GM12878 (cell line): ENCODE data around the gene SLC9A8. TPM values are rescaled to one million over a fixed set of nuclear protein-coding genes. Genes with fewer than 3 reads are reported as not detected.

Experiments used
- BACH1 ChIP-seq: fragments of 450-650 bp; IDR thresholded peaks from 2 replicates; pipeline ENCODE4 v1.6.1; 2017; ENCODE audit warnings: mild to moderate bottlenecking, borderline replicate concordance
- BMI1 ChIP-seq: fragments of 450-650 bp; IDR thresholded peaks from 2 replicates; pipeline ENCODE4 v1.6.1; 2016; ENCODE audit warnings: mild to moderate bottlenecking, moderate library complexity, borderline replicate concordance
- EGR1 ChIP-seq, 2 experiments: IDR thresholded peaks; 1 replicate in 1 of 2; 2 replicates in 1 of 2; pipeline ENCODE4 v1.6.1; 2011 to 2012; ENCODE audit warnings: low read depth in 2 of 2, low read length in 2 of 2, borderline replicate concordance in 1 of 2, mild to moderate bottlenecking in 1 of 2, moderate library complexity in 1 of 2
- ESRRA ChIP-seq: IDR thresholded peaks from 2 replicates; pipeline ENCODE4 v1.6.1; 2012; ENCODE audit warnings: mild to moderate bottlenecking, low read length, improper control_type of control experiment
- FOXK2 ChIP-seq: fragments of 450-650 bp; IDR thresholded peaks from 2 replicates; pipeline ENCODE4 v1.6.1; 2017; ENCODE audit warnings: mild to moderate bottlenecking, moderate library complexity
- FOXM1 ChIP-seq: IDR thresholded peaks from 2 replicates; pipeline ENCODE4 v1.6.1; 2012; ENCODE audit warnings: low read depth, mild to moderate bottlenecking, inconsistent platforms, low read length, moderate library complexity
- MEF2A ChIP-seq: IDR thresholded peaks from 2 replicates; pipeline ENCODE4 v1.6.1; 2011; ENCODE audit warnings: low read depth, mild to moderate bottlenecking, low read length, moderate library complexity; ENCODE audit not compliant: insufficient read depth
- MTA2 ChIP-seq: fragments of 450-650 bp; IDR thresholded peaks from 2 replicates; pipeline ENCODE4 v1.6.1; 2016; ENCODE audit warnings: low read depth, mild to moderate bottlenecking, moderate library complexity
- MTA3 ChIP-seq: IDR thresholded peaks from 2 replicates; pipeline ENCODE4 v1.6.1; 2012; ENCODE audit warnings: low read length, inconsistent platforms, borderline replicate concordance
- MYC ChIP-seq: IDR thresholded peaks from 2 replicates; pipeline ENCODE4 v1.6.1; 2011; ENCODE audit warnings: mild to moderate bottlenecking, low read length, moderate library complexity, inconsistent platforms; ENCODE audit not compliant: insufficient read depth, insufficient replicate concordance, insufficient read length, severe bottlenecking
- PAX5 ChIP-seq: IDR thresholded peaks from 2 replicates; pipeline ENCODE4 v1.6.1; 2011; ENCODE audit warnings: low read depth, low read length, borderline replicate concordance
- SREBF2 ChIP-seq: IDR thresholded peaks from 2 replicates; pipeline ENCODE4 v1.6.1; 2012; ENCODE audit warnings: mild to moderate bottlenecking, low read length
- STAT3 ChIP-seq: IDR thresholded peaks from 2 replicates; pipeline ENCODE4 v1.6.1; 2011; ENCODE audit warnings: low read depth, low read length, improper control_type of control experiment
- ZBTB40 ChIP-seq: fragments of 450-650 bp; IDR thresholded peaks from 2 replicates; pipeline ENCODE4 v1.6.1; 2016; ENCODE audit warnings: mild to moderate bottlenecking, moderate library complexity, borderline replicate concordance
- polyA plus RNA-seq, 11 experiments: library from polyadenylated mRNA; depleted of rRNA in 4 of 11; unstranded in 6 of 11; stranded (reverse) in 5 of 11; fragments of >200 nt; fragmentation: Nextera tagmentation in 4 of 11; fragmentation: Illumina TruSeq in 1 of 11; extraction: Ambion mirVana in 4 of 11; extraction: Trizol in 1 of 11; gene quantifications; 1 replicate in 1 of 11; 2 replicates in 10 of 11; pipeline versions ENCODE4 v1.2.1 to v1.2.3, GENCODE V29; 2011 to 2016; ENCODE audit warnings: inconsistent platforms in 2 of 11, missing spikeins in 2 of 11, low read depth in 1 of 11
- total RNA-seq, 4 experiments: library from RNA; depleted of rRNA in 3 of 4; stranded (reverse); fragments of >200 nt in 3 of 4; fragmentation: Illumina TruSeq in 1 of 4; extraction: Trizol in 1 of 4; gene quantifications; 2 replicates each; pipeline versions ENCODE4 v1.2.1 to v1.2.3, GENCODE V29; 2013 to 2021
- TF ChIP-seq, protein P1 (sequence below): fragments of 450-650 bp; IDR thresholded peaks from 2 replicates; pipeline ENCODE4 v1.6.1; 2017; ENCODE audit warnings: antibody characterized with exemption, mild to moderate bottlenecking, moderate library complexity
- TF ChIP-seq, protein P2 (sequence below): fragments of 450-650 bp; IDR thresholded peaks from 2 replicates; pipeline ENCODE4 v1.6.1; 2016; ENCODE audit warnings: mild to moderate bottlenecking
- TF ChIP-seq, protein P3 (sequence below): fragments of 450-650 bp; IDR thresholded peaks from 2 replicates; pipeline ENCODE4 v1.6.1; 2014; ENCODE audit warnings: mild to moderate bottlenecking

The SLC9A8 gene
- total and polyA plus RNA-seq, 10 of the 15 experiments (the other 5 are each of a cell fraction or from before 2014, with no cell fraction given): 0.40 to 15.5 (median 6.5) TPM

- TF ChIP-seq, protein P1, sequence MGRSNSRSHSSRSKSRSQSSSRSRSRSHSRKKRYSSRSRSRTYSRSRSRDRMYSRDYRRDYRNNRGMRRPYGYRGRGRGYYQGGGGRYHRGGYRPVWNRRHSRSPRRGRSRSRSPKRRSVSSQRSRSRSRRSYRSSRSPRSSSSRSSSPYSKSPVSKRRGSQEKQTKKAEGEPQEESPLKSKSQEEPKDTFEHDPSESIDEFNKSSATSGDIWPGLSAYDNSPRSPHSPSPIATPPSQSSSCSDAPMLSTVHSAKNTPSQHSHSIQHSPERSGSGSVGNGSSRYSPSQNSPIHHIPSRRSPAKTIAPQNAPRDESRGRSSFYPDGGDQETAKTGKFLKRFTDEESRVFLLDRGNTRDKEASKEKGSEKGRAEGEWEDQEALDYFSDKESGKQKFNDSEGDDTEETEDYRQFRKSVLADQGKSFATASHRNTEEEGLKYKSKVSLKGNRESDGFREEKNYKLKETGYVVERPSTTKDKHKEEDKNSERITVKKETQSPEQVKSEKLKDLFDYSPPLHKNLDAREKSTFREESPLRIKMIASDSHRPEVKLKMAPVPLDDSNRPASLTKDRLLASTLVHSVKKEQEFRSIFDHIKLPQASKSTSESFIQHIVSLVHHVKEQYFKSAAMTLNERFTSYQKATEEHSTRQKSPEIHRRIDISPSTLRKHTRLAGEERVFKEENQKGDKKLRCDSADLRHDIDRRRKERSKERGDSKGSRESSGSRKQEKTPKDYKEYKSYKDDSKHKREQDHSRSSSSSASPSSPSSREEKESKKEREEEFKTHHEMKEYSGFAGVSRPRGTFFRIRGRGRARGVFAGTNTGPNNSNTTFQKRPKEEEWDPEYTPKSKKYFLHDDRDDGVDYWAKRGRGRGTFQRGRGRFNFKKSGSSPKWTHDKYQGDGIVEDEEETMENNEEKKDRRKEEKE: no peak
- TF ChIP-seq, protein P2, sequence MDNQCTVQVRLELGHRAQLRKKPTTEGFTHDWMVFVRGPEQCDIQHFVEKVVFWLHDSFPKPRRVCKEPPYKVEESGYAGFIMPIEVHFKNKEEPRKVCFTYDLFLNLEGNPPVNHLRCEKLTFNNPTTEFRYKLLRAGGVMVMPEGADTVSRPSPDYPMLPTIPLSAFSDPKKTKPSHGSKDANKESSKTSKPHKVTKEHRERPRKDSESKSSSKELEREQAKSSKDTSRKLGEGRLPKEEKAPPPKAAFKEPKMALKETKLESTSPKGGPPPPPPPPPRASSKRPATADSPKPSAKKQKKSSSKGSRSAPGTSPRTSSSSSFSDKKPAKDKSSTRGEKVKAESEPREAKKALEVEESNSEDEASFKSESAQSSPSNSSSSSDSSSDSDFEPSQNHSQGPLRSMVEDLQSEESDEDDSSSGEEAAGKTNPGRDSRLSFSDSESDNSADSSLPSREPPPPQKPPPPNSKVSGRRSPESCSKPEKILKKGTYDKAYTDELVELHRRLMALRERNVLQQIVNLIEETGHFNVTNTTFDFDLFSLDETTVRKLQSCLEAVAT: peak; percentile 70
- peak; percentile 93 for TF ChIP-seq MTA2
- no peak for TF ChIP-seq MTA3
- no peak for TF ChIP-seq MYC
- TF ChIP-seq, protein P3, sequence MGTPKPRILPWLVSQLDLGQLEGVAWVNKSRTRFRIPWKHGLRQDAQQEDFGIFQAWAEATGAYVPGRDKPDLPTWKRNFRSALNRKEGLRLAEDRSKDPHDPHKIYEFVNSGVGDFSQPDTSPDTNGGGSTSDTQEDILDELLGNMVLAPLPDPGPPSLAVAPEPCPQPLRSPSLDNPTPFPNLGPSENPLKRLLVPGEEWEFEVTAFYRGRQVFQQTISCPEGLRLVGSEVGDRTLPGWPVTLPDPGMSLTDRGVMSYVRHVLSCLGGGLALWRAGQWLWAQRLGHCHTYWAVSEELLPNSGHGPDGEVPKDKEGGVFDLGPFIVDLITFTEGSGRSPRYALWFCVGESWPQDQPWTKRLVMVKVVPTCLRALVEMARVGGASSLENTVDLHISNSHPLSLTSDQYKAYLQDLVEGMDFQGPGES: no peak
- TF ChIP-seq FOXM1: no peak
- TF ChIP-seq SREBF2: no peak
- no peak; the same call in 1 of the 2 replicates for TF ChIP-seq BMI1
- peak; percentile 29; the same call in 1 of the 2 replicates for TF ChIP-seq PAX5
- no peak for TF ChIP-seq ESRRA
- TF ChIP-seq EGR1 (IDR thresholded peaks at IDR 0.05; ENCODE audit: borderline replicate concordance in 1 of 2, low read depth in 2 of 2, low read length in 2 of 2): peak in 1 of 2 experiments; percentile 31; a peak in 1 of 3 replicates
- TF ChIP-seq ZBTB40: no peak; the same call in 1 of the 2 replicates
- TF ChIP-seq FOXK2: no peak
- peak; percentile 53; the same call in 1 of the 2 replicates for TF ChIP-seq BACH1
- no peak for TF ChIP-seq STAT3
- TF ChIP-seq MEF2A: 0 out of 2 replicates have a peak, but pooled peaks have one; percentile 32
Measured at GRCh38 chr20:49832632-49833327, 20.2 kb downstream of the SLC9A8 start (continued).
